Calu3 (cell line): ENCODE data around the gene SUMO3. TPM values are rescaled to one million over a fixed set of nuclear protein-coding genes. Genes with fewer than 3 reads are reported as not detected.

ENCODE experiments used
- BruUV-seq: library from RNA; stranded (reverse); fragments of 400-500 nt; replicated peaks from 2 replicates; lab custom pipeline; 2021; lab: Mats Ljungman, UMichigan
- CTCF ChIA-PET: fragments of 300-600 bp; sonication (Branson Sonifier 250); formaldehyde crosslinking; loops from one replicate; lab custom pipeline; 2022; ENCODE audit warnings: antibody characterized with exemption; lab: Charles Lee
- DNase-seq: peaks from one replicate; pipeline ENCODE4 v3.0.0; 2022
- H3K27ac Mint-ChIP-seq: one replicate; pipeline ENCODE4 v1.8.0; 2022; ENCODE audit warnings: mixed read lengths; ENCODE audit not compliant: unreplicated experiment
- H3K27me3 Mint-ChIP-seq: one replicate; pipeline ENCODE4 v1.8.0; 2022; ENCODE audit warnings: mixed read lengths; ENCODE audit not compliant: unreplicated experiment
- H3K36me3 Mint-ChIP-seq: one replicate; pipeline ENCODE4 v1.8.0; 2022; ENCODE audit warnings: mild to moderate bottlenecking, moderate library complexity, mixed read lengths; ENCODE audit not compliant: insufficient read depth, unreplicated experiment
- H3K4me1 Mint-ChIP-seq: one replicate; pipeline ENCODE4 v1.8.0; 2022; ENCODE audit warnings: mild to moderate bottlenecking, low read depth, mixed read lengths; ENCODE audit not compliant: unreplicated experiment
- H3K4me3 Mint-ChIP-seq: one replicate; pipeline ENCODE4 v1.8.0; 2022; ENCODE audit warnings: mild to moderate bottlenecking, low read depth, moderate library complexity, mixed read lengths; ENCODE audit not compliant: unreplicated experiment
- H3K9me3 Mint-ChIP-seq: one replicate; pipeline ENCODE4 v1.8.0; 2022; ENCODE audit warnings: low read depth, mixed read lengths; ENCODE audit not compliant: unreplicated experiment
- intact Hi-C: fragments of 100-400 bp; cut with micrococcal nuclease; formaldehyde crosslinking; loops from one replicate; pipeline ENCODE4 v1.10.0; 2022; ENCODE audit not compliant: unreplicated experiment
- total RNA-seq: library from RNA; stranded (reverse); gene quantifications from 2 replicates; pipeline ENCODE4 v1.2.3, GENCODE V29; 2022
- TF ChIP-seq, protein P1 (sequence below): fragments of 200-600 bp; IDR thresholded peaks from one replicate; pipeline ENCODE4 v1.8.0; 2022; ENCODE audit warnings: antibody characterized with exemption; ENCODE audit not compliant: unreplicated experiment

Gene SUMO3
- total RNA-seq, 1 experiment from 2014 or later: 56.7 TPM

DNA sequence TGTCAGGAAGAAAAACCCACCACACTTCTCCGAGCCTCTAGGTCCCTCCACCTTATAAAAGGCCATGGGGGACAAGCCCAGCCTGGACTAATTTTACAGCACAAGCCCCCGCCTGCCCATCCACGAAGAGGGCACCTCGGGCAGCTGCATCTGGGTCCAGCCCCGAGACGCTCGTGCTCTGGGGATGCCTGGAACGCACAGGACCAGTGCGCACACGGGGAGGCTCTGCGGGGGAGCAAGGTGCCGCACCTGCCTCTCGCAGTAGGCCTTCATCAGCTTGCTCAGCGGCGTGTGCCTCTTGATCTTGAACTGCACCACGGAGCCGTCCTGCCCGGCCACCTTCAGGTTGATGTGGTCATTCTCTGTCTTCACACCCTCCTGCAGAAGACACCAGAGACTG is 4.1 kb downstream of the SUMO3 start:
- Mint-ChIP-seq H3K4me1 (no peaks in the 10 kb centered on the region), H3K27me3 (no peaks in the 10 kb centered on the region)
- BruUV-seq: no TSS peak

DNA sequence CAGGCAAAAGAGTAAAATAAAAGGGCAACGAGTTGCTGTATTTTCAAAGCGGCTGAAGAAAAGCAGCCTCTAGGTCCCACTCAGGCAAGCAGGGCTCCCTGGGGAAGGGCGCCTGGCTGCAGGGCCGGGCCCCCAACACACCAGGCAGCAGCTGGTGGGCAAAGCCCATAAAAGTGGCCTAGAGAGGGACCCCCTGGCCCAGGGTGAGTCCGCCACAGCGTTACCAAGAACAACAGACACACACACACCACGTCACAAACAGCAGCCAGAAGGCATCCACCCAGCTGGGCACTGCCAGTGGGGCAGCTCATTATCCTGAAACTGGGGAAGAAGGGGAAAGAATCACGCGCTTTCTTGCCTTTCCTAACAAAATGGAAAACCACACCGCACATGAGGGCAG is 4.7 kb downstream of the SUMO3 start:
- BruUV-seq: no TSS peak
- H3K4me3 Mint-ChIP-seq: no peak overlapping the region
- CTCF ChIA-PET: no interaction called here
- H3K9me3 Mint-ChIP-seq: no peaks in the 10 kb centered on the region
- H3K27ac Mint-ChIP-seq: no peak overlapping the region
- TF ChIP-seq, protein P1, sequence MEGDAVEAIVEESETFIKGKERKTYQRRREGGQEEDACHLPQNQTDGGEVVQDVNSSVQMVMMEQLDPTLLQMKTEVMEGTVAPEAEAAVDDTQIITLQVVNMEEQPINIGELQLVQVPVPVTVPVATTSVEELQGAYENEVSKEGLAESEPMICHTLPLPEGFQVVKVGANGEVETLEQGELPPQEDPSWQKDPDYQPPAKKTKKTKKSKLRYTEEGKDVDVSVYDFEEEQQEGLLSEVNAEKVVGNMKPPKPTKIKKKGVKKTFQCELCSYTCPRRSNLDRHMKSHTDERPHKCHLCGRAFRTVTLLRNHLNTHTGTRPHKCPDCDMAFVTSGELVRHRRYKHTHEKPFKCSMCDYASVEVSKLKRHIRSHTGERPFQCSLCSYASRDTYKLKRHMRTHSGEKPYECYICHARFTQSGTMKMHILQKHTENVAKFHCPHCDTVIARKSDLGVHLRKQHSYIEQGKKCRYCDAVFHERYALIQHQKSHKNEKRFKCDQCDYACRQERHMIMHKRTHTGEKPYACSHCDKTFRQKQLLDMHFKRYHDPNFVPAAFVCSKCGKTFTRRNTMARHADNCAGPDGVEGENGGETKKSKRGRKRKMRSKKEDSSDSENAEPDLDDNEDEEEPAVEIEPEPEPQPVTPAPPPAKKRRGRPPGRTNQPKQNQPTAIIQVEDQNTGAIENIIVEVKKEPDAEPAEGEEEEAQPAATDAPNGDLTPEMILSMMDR: no peak
- intact Hi-C loops: no loop called here
- H3K36me3 Mint-ChIP-seq: peaks cover 21% of the 10 kb centered on the region
- no peaks in the 10 kb centered on the region for H3K4me1 Mint-ChIP-seq
- DNase-seq: no peak
- H3K27me3 Mint-ChIP-seq: no peaks in the 10 kb centered on the region

More for the DNA sequence above, 4.1 kb downstream of the SUMO3 start:
- CTCF ChIA-PET: no interaction called here
- intact Hi-C loops: no loop called here
- H3K4me3 Mint-ChIP-seq: no peak overlapping the region
- no peak overlapping the region for H3K27ac Mint-ChIP-seq
- DNase-seq: no peak
- no peaks in the 10 kb centered on the region for H3K9me3 Mint-ChIP-seq
- TF ChIP-seq, protein P1: no peak
- peaks cover 21% of the 10 kb centered on the region for H3K36me3 Mint-ChIP-seq

DNA sequence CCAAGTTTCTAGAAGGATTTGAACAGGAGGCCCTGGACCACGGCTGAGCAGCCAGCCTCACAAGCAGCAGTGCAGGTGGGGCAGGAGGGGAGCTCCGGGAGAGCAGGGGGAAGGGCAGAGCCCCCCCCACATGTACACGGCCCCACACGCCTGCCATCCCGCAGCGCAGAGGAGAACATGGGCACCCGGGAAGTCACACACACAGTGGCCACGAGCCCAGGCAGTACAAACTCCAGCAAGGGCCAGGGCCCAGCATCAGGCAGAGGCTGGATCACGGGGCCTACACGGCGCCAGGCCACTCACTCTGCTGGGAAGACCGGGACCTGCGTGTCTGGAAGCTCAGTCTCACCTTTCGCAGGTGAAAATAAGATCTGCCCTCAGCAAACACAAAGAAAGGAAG is 5.2 kb downstream of the SUMO3 start:
- no TSS peak for BruUV-seq
- Mint-ChIP-seq H3K9me3 (no peaks in the 10 kb centered on the region), H3K4me3 (no peak overlapping the region), H3K4me1 (no peaks in the 10 kb centered on the region), H3K36me3 (peaks cover 19% of the 10 kb centered on the region), H3K27me3 (no peaks in the 10 kb centered on the region), H3K27ac (no peak overlapping the region)
- intact Hi-C loops: no loop called here
- CTCF ChIA-PET: no interaction called here
- TF ChIP-seq, protein P1: no peak
- DNase-seq: no peak

DNA sequence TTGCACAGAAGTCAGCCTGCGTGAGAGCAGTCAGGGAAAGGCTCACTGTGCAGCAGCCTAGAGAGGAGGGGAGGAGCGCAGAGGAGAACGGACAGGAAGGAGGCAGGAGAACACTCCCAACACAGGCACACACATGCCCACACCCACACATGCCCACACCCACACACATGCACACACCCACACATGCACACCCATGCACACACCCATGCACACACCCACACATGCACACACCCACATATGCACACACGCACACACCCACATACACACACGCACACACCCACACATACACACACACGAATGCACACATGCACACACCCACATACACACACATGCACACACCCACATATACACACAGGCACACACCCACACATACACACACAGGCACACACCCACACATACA is 7.1 kb downstream of the SUMO3 start:
- TF ChIP-seq, protein P1: no peak
- peaks cover 13% of the 10 kb centered on the region for H3K36me3 Mint-ChIP-seq
- no peak for DNase-seq
- CTCF ChIA-PET: no interaction called here
- no peak overlapping the region for H3K27ac Mint-ChIP-seq
- H3K4me1 Mint-ChIP-seq: no peaks in the 10 kb centered on the region
- intact Hi-C loops: no loop called here
- no peak overlapping the region for H3K4me3 Mint-ChIP-seq
- H3K27me3 Mint-ChIP-seq: no peaks in the 10 kb centered on the region
- BruUV-seq: no TSS peak
- H3K9me3 Mint-ChIP-seq: no peaks in the 10 kb centered on the region
